Measurements from ENCODE around the gene PDCD6IP.
"Not testable (repeated sequence)": the region's sequence is repeated elsewhere in the genome, so short reads cannot be mapped to it uniquely, and the experiment has no call there.

Gene PDCD6IP

DNA sequence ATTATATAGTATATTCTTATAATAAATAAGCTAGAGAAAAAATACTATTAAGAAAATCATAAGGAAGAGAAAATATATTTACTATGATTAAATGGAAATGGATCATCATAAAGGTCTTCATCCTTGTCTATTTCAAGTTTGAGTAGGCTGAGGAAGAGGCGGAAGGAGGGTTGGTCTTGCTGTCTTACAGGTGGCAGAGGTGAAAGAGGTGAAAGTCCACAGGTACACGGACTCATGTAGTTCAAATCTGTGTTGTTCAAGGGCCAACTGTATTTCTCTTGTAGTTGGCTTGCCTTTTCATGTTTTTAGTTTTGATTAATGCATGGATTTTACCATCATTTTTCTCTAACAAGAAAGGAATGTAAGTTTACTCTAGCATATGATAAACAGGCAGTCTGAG lies 41.7 kb downstream of the PDCD6IP start:
- Histone ChIP-seq H3K4me3 (ENCODE audit: low read depth, low read length) (no peak overlapping the region), H3K27ac (no peak overlapping the region), H3K36me3 (replicated peaks) (peaks cover 21% of the 10 kb centered on the region), H3K27me3 (replicated peaks) (no peaks in the 10 kb centered on the region)
- in situ Hi-C loops (cut with HindIII; ENCODE audit: low pct_ligation_motif_present, low sequenced_read_pairs): no loop called here
- TF ChIP-seq, protein P1, sequence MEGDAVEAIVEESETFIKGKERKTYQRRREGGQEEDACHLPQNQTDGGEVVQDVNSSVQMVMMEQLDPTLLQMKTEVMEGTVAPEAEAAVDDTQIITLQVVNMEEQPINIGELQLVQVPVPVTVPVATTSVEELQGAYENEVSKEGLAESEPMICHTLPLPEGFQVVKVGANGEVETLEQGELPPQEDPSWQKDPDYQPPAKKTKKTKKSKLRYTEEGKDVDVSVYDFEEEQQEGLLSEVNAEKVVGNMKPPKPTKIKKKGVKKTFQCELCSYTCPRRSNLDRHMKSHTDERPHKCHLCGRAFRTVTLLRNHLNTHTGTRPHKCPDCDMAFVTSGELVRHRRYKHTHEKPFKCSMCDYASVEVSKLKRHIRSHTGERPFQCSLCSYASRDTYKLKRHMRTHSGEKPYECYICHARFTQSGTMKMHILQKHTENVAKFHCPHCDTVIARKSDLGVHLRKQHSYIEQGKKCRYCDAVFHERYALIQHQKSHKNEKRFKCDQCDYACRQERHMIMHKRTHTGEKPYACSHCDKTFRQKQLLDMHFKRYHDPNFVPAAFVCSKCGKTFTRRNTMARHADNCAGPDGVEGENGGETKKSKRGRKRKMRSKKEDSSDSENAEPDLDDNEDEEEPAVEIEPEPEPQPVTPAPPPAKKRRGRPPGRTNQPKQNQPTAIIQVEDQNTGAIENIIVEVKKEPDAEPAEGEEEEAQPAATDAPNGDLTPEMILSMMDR (IDR thresholded peaks at IDR 0.05; ENCODE audit: low read depth, low read length, missing control alignments): no peak
- DNase-seq: no peak

DNA sequence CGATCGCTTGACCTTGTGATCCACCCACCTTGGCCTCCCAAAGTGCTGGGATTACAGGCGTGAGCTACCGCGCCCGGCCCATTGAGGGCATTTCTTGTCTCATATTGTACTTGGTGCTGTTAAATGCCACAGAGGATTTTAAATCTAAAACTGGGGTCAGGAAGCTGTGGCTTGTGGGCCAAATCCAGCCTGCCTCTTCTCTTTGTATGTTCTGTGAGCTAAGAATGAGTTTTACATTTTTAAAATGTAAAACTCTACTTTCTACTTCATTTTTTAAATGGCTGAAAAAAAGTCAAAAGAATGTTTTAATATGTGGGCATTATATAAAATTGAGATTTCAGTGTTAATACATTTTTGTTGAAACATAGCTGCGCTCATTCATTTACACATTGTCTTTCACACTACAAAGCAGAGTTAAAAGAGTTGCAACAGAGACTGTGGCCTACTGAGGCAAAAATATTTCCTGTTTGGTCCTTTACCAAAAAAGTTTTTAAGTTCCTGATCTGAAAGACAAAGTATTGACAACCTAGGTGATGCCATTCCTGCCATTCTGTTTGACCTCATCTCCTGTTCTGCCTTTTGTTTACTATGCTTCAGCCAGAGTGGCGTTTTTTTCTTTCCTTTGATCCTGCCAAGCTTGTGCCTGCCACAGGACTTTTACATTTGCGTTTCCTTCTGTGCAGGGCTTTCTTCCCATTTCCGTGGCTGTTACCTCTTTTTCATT lies 50.4 kb downstream of the PDCD6IP start:
- H3K27me3 ChIP-seq (replicated peaks): no peaks in the 10 kb centered on the region
- in situ Hi-C loops (cut with HindIII; ENCODE audit: low pct_ligation_motif_present, low sequenced_read_pairs): no loop called here
- DNase-seq: no peak
- no peak overlapping the region for H3K27ac ChIP-seq
- TF ChIP-seq, protein P1 (IDR thresholded peaks at IDR 0.05; ENCODE audit: low read depth, low read length, missing control alignments): no peak
- no peak overlapping the region for H3K4me3 ChIP-seq (ENCODE audit: low read depth, low read length)
- peaks cover 17% of the 10 kb centered on the region for H3K36me3 ChIP-seq (replicated peaks)

DNA sequence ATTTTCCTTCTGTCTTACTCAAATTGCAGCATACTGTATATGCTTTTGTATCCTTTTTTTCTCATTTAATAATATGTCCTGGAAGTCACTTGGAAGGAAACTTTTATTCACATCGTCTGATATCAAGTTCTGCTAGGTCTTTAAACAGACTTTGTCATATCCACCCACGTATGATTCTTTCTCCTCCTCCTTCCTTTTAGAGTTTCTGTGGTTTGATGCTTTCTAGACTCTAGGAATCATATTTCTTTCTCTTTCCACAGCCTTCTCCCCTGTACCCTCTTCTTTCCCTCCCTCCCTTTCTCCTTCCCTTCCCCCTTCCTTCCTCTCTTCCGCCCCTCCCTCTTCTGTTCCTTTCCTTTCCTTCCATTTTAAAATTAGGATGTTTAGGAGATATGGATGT lies 52.2 kb downstream of the PDCD6IP start:
- DNase-seq; H3K27ac ChIP-seq; in situ Hi-C loops (cut with HindIII; ENCODE audit: low pct_ligation_motif_present, low sequenced_read_pairs); H3K27me3 ChIP-seq (replicated peaks); H3K4me3 ChIP-seq (ENCODE audit: low read depth, low read length): not testable (repeated sequence)
- H3K36me3 ChIP-seq (replicated peaks): peaks cover 11% of the 10 kb centered on the region

- Histone ChIP-seq H3K36me3 (replicated peaks) (peaks cover 12% of the 10 kb centered on the region), H3K27ac (peak overlapping the region; percentile 6)
- in situ Hi-C loops (cut with HindIII; ENCODE audit: low pct_ligation_motif_present, low sequenced_read_pairs); H3K27me3 ChIP-seq (replicated peaks); H3K4me3 ChIP-seq (ENCODE audit: low read depth, low read length): not testable (repeated sequence)
- DNase-seq: peak; percentile 43
Measured at GRCh38 chr3:33855407-33855806, 57.0 kb downstream of the PDCD6IP start.

DNA sequence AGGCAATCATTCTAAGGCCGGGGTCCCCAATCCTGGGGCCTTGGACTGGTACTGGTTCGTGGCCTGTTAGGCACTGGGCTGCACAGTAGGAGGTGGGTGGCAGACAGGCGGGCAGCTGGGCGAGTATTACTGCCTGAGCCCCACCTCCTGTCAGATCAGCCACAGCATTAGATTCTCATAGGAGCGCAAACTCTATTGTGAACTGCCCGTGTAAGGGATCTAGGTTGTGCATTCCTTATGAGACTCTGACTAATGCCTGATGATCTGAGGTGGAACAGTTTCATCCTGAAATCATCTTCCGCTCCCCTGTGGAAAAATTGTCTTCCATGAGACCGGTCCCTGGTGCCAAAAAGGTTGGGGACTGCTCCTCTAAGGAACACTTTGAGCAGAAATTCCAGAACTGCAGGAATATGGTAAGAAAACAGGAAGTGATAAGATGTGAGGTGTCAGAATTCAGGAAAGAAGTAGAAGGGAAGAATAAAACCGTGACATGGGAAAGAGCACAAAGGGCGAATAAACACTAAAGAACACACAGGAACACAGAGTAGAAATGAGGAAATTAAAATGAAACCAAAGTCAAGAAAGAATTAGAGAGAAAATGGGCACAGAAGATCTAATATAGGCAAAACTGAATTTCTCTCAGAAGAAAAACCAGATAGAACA lies 57.6 kb downstream of the PDCD6IP start:
- peak overlapping the region; percentile 6 for H3K27ac ChIP-seq
- no peaks in the 10 kb centered on the region for H3K27me3 ChIP-seq (replicated peaks)
- in situ Hi-C loops (cut with HindIII; ENCODE audit: low pct_ligation_motif_present, low sequenced_read_pairs): no loop called here
- H3K36me3 ChIP-seq (replicated peaks): peaks cover 13% of the 10 kb centered on the region
- TF ChIP-seq, protein P1 (IDR thresholded peaks at IDR 0.05; ENCODE audit: low read depth, low read length, missing control alignments): no peak
- H3K4me3 ChIP-seq (ENCODE audit: low read depth, low read length): no peak overlapping the region
- DNase-seq: peak; percentile 28

GRCh38 chr3:33857701-33858100 lies 59.3 kb downstream of the PDCD6IP start:
- H3K4me3 ChIP-seq (ENCODE audit: low read depth, low read length); in situ Hi-C loops (cut with HindIII; ENCODE audit: low pct_ligation_motif_present, low sequenced_read_pairs); H3K27me3 ChIP-seq (replicated peaks); DNase-seq; H3K27ac ChIP-seq: not testable (repeated sequence)
- H3K36me3 ChIP-seq (replicated peaks): peaks cover 17% of the 10 kb centered on the region

- Histone ChIP-seq H3K4me3 (ENCODE audit: low read depth, low read length) (no peak overlapping the region), H3K36me3 (replicated peaks) (peaks cover 14% of the 10 kb centered on the region), H3K27ac (no peak overlapping the region), H3K27me3 (replicated peaks) (no peaks in the 10 kb centered on the region)
- TF ChIP-seq, protein P1 (IDR thresholded peaks at IDR 0.05; ENCODE audit: low read depth, low read length, missing control alignments): no peak
- in situ Hi-C loops (cut with HindIII; ENCODE audit: low pct_ligation_motif_present, low sequenced_read_pairs): no loop called here
- DNase-seq: no peak
Measured at GRCh38 chr3:33858131-33858530, 59.7 kb downstream of the PDCD6IP start.

All from brain microvascular endothelial cell (primary cell).